Endothelial cell of umbilical vein (primary cell): ENCODE data around the gene DBF4B. TPM values are rescaled to one million over a fixed set of nuclear protein-coding genes. Genes with fewer than 3 reads are reported as not detected.

Experiments
- BruUV-seq: library from RNA; stranded (reverse); fragments of 400-500 nt; replicated peaks from 2 replicates; lab custom pipeline; 2021; lab: Mats Ljungman, UMichigan
- CTCF ChIA-PET: fragments of 300-600, 350-600 bp; sonication (Branson Sonifier 250); formaldehyde crosslinking; loops from one replicate; lab custom pipeline; 2021; ENCODE audit warnings: antibody characterized with exemption, inconsistent platforms; lab: Charles Lee
- POLR2A ChIA-PET: fragments of 300-600, 350-600 bp; sonication (Branson Sonifier 250); formaldehyde crosslinking; loops from one replicate; lab custom pipeline; 2021; ENCODE audit warnings: antibody characterized with exemption, inconsistent platforms; lab: Charles Lee
- DNase-seq: peaks from one replicate; pipeline ENCODE4 v3.0.0-alpha.2; 2011; ENCODE audit warnings: low read depth, low spot score
- FAIRE-seq: peaks from 2 replicates; lab custom pipeline; 2011; peaks lifted over from hg19 to GRCh38; lab: Jason Lieb, UNC
- H2AFZ ChIP-seq: 2 replicates; pipeline ENCODE4 v1.6.0; 2012; ENCODE audit warnings: low read depth, low read length, control low read depth, inconsistent platforms
- H3K27ac ChIP-seq: 2 replicates; pipeline ENCODE4 v1.5.1; 2011; ENCODE audit warnings: low read depth, mild to moderate bottlenecking, control low read depth, low read length, moderate library complexity; ENCODE audit not compliant: insufficient read depth
- H3K27me3 ChIP-seq, 2 experiments: 2 replicates each; pipeline versions ENCODE4 v1.6.0 to v1.6.1; 2011; ENCODE audit warnings: low read length in 2 of 2, mixed read lengths in 1 of 2; ENCODE audit not compliant: control insufficient read depth in 2 of 2, insufficient read depth in 2 of 2
- H3K36me3 ChIP-seq, 2 experiments: 2 replicates in 1 of 2; 3 replicates in 1 of 2; pipeline ENCODE4 v1.5.1; 2011; ENCODE audit warnings: low read length in 2 of 2, mild to moderate bottlenecking in 1 of 2, moderate library complexity in 1 of 2; ENCODE audit not compliant: control insufficient read depth in 2 of 2, insufficient read depth in 2 of 2; ENCODE audit errors: extremely low read depth in 1 of 2
- H3K4me1 ChIP-seq: 3 replicates; pipeline ENCODE4 v1.5.1; 2011; ENCODE audit warnings: mild to moderate bottlenecking, low read length; ENCODE audit not compliant: control insufficient read depth, insufficient read depth; ENCODE audit errors: extremely low read depth
- H3K4me2 ChIP-seq: 2 replicates; pipeline ENCODE4 v1.6.1; 2011; ENCODE audit warnings: low read length, control low read depth, mixed read lengths; ENCODE audit not compliant: insufficient read depth
- H3K4me3 ChIP-seq, 3 experiments: fragments of 200-600 bp in 1 of 3; sonication (generic), shearing (Covaris generic) in 1 of 3; replicated peaks in 1 of 3; 2 replicates each; pipeline ENCODE4 v1.5.1; 2011 to 2016; ENCODE audit warnings: control low read depth in 3 of 3, low read length in 3 of 3, mild to moderate bottlenecking in 2 of 3, inconsistent platforms in 1 of 3, low read depth in 1 of 3, moderate library complexity in 1 of 3; ENCODE audit not compliant: insufficient read depth in 1 of 3
- H3K79me2 ChIP-seq: 2 replicates; pipeline ENCODE4 v1.6.0; 2012; ENCODE audit warnings: low read length, inconsistent platforms; ENCODE audit not compliant: control insufficient read depth, insufficient read depth
- H3K9ac ChIP-seq: replicated peaks from 2 replicates; pipeline ENCODE3; 2011; ENCODE audit warnings: low read length, control low read depth; ENCODE audit not compliant: insufficient read depth; ENCODE audit errors: extremely low read depth
- H3K9me1 ChIP-seq: replicated peaks from 3 replicates; pipeline ENCODE4 v1.6.0; 2011; ENCODE audit warnings: mild to moderate bottlenecking, low read length; ENCODE audit not compliant: control insufficient read depth, insufficient read depth; ENCODE audit errors: extremely low read depth
- H3K9me3 ChIP-seq: replicated peaks from 2 replicates; pipeline ENCODE4 v1.5.1; 2012; ENCODE audit warnings: low read length, inconsistent platforms; ENCODE audit not compliant: control insufficient read depth, insufficient read depth
- H4K20me1 ChIP-seq: replicated peaks from 2 replicates; pipeline ENCODE3; 2011; ENCODE audit warnings: mild to moderate bottlenecking, low read length; ENCODE audit not compliant: control insufficient read depth, insufficient read depth; ENCODE audit errors: extremely low read depth
- FOS ChIP-seq: IDR thresholded peaks from 2 replicates; pipeline ENCODE4 v1.6.1; 2011; ENCODE audit warnings: mild to moderate bottlenecking, low read length, moderate library complexity, borderline replicate concordance; ENCODE audit not compliant: insufficient read depth
- JUN ChIP-seq: IDR thresholded peaks from 2 replicates; pipeline ENCODE4 v1.6.1; 2011; ENCODE audit warnings: borderline replicate concordance, low read depth; ENCODE audit not compliant: insufficient read length, insufficient read depth
- MYC ChIP-seq: IDR thresholded peaks from one replicate; pipeline ENCODE4 v1.6.1; 2011; ENCODE audit warnings: mild to moderate bottlenecking, low read depth, low read length
- POLR2AphosphoS5 ChIP-seq: IDR thresholded peaks from 2 replicates; pipeline ENCODE4 v1.6.1; 2012; ENCODE audit warnings: low read depth, mild to moderate bottlenecking, control low read depth, low read length, moderate library complexity; ENCODE audit not compliant: insufficient read depth
- dilution Hi-C: fragments of 300-500 bp; cut with MboI; formaldehyde crosslinking; loops from one replicate; pipeline ENCODE4 v1.15.0; 2019; ENCODE audit warnings: low sequenced_read_pairs; ENCODE audit not compliant: extremely low pct_ligation_motif_present
- intact Hi-C: fragments of 100-400 bp; cut with micrococcal nuclease; formaldehyde crosslinking; loops from one replicate; pipeline ENCODE4 v1.10.0; 2022
- polyA plus RNA-seq, 4 experiments: library from polyadenylated mRNA; depleted of rRNA in 3 of 4; stranded (reverse) in 3 of 4; unstranded in 1 of 4; fragments of >200 nt; gene quantifications; 2 replicates each; pipeline versions ENCODE4 v1.2.1 to v1.2.3, GENCODE V29; 2011 to 2012; ENCODE audit warnings: missing spikeins in 1 of 4
- total RNA-seq: library from RNA; stranded (reverse); gene quantifications from 2 replicates; pipeline ENCODE4 v1.2.3, GENCODE V29; 2021
- TF ChIP-seq, protein P1 (sequence below), 2 donors: IDR thresholded peaks; 1 replicate in 1 of 2; 2 replicates in 1 of 2; pipeline ENCODE4 v1.5.1; 2011; ENCODE audit warnings: low read length in 2 of 2, mild to moderate bottlenecking in 2 of 2, moderate library complexity in 2 of 2, control low read depth in 1 of 2, inconsistent platforms in 1 of 2, low read depth in 1 of 2; ENCODE audit not compliant: insufficient read depth in 1 of 2; ENCODE audit errors: extremely low read depth in 1 of 2

Gene DBF4B
- total and polyA plus RNA-seq, 2 donors (not counting 3 experiments of a cell fraction or from before 2014, with no cell fraction given): 12.5 to 26.2 TPM

DNA sequence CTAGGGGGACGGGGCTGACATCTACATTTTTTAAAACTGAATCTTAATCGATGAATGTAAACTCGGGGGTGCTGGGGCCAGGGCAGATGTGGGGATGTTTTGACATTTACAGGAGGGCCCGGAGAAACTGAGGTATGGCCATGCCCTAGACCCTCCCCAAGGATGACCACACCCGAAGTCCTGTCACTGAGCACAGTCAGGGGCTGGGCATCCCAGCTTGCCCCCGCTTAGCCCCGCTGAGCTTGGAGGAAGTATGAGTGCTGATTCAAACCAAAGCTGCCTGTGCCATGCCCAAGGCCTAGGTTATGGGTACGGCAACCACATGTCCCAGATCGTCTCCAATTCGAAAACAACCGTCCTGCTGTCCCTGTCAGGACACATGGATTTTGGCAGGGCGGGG lies 71.7 kb downstream of the DBF4B start:
- Histone ChIP-seq H3K27ac (no peak overlapping the region), H3K9ac (no peak overlapping the region), H3K36me3 (no peaks in the 10 kb centered on the region), H3K9me1 (no peaks in the 10 kb centered on the region), H3K27me3 (no peaks in the 10 kb centered on the region), H2AFZ (no peak overlapping the region), H3K4me2 (no peak overlapping the region), H3K4me1 (peaks cover 2% of the 10 kb centered on the region), H3K9me3 (no peaks in the 10 kb centered on the region), H3K4me3 (no peak overlapping the region), H3K79me2 (no peaks in the 10 kb centered on the region), H4K20me1 (no peaks in the 10 kb centered on the region)
- dilution Hi-C loops: no loop called here
- intact Hi-C loops: no loop called here
- BruUV-seq: no TSS peak
- ChIA-PET CTCF (interaction anchor here (0.7 to 15.3 kb wide), 27 partner anchors 9 to 355 kb away, joined by 3 to 368 read pairs (median 13); partner anchors contain the start of genes ACBD4, GJC1 and HIGD1B), POLR2A (no interaction called here)
- DNase-seq (no peak), FAIRE-seq (no peak)
- TF ChIP-seq, protein P1, sequence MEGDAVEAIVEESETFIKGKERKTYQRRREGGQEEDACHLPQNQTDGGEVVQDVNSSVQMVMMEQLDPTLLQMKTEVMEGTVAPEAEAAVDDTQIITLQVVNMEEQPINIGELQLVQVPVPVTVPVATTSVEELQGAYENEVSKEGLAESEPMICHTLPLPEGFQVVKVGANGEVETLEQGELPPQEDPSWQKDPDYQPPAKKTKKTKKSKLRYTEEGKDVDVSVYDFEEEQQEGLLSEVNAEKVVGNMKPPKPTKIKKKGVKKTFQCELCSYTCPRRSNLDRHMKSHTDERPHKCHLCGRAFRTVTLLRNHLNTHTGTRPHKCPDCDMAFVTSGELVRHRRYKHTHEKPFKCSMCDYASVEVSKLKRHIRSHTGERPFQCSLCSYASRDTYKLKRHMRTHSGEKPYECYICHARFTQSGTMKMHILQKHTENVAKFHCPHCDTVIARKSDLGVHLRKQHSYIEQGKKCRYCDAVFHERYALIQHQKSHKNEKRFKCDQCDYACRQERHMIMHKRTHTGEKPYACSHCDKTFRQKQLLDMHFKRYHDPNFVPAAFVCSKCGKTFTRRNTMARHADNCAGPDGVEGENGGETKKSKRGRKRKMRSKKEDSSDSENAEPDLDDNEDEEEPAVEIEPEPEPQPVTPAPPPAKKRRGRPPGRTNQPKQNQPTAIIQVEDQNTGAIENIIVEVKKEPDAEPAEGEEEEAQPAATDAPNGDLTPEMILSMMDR (IDR thresholded peaks at IDR 0.05; ENCODE audit: extremely low read depth in 1 of 2, insufficient read depth in 1 of 2, low read depth in 1 of 2, low read length in 2 of 2): no peak
- TF ChIP-seq MYC (no peak), FOS (no peak), JUN (no peak), POLR2AphosphoS5 (no peak)
